NOMO-1 (cell line): Measurements from ENCODE around the gene CAB39L.
A peak's percentile ranks its signal among the peaks of the same experiment; 100 is the strongest.

Source experiments
- DNase-seq, 2 experiments: peaks; one replicate each; lab custom pipeline; 2025; ENCODE audit not compliant: unreplicated experiment in 2 of 2; lab: John Stamatoyannopoulos, UW

The CAB39L gene

GRCh38 chr13:49443357-49443703 is 534 bp downstream of the CAB39L start:
- DNase-seq = peak; percentile 29 to 55

DNA sequence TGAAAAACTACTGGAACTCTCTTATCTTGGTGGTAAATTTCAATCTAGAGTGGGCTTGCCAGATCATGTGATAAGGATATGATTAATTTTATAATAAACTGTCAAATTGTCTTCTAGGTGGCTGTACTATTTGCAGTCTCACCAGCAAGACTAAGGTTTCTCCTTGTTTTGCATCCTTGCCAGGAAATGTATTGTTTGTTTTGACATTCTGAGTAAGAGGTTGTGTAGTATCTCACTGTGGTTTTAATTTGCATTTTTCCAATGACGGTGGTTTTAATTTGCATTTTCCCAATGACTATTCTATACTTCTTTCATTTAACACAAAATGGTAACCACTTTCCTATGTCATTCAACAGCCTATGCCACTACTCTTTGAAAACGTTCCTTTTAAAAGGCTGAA is 2.0 kb downstream of the CAB39L start:
- no peak for DNase-seq

DNA sequence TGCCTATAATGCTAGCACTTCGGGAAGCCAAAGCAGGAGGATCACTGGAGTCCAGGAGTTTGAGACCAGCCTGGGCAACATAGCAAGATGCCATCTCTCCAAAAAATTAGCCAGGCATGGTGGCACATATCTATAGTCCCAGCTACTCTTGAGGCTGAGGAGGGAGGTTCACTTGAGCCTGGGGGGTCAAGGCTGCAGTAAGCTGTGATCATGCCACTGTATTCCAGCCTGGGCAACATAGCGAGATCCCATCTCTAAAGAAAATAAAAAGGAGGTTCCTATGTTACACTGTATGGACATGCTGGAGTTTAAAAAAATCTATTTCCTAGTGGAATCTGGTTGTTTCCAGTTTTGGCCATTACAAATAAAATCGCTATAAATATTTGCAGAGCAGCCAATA is 2.6 kb downstream of the CAB39L start:
- DNase-seq = no peak

DNA sequence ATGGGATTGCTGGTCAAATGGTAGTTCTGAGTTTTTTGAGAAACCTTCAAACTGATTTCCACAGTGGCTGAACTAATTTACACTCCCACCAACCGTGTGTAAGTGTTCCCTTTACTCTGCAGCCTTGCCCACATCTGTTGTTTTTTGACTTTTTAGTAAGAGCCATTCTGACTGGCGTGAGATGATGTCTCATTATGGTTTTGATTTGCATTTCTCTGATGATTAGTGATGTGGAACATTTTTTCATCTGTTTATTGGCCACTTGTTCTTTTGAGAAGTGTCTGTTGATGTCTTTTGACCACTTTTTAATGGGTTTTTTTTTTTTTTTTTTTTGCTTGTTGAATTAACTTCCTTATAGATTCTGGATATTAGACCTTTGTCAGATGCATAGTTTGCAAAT is 4.3 kb downstream of the CAB39L start:
- no peak for DNase-seq

- no peak for DNase-seq
Observed at GRCh38 chr13:49437705-49438104, 6.2 kb downstream of the CAB39L start.

DNA sequence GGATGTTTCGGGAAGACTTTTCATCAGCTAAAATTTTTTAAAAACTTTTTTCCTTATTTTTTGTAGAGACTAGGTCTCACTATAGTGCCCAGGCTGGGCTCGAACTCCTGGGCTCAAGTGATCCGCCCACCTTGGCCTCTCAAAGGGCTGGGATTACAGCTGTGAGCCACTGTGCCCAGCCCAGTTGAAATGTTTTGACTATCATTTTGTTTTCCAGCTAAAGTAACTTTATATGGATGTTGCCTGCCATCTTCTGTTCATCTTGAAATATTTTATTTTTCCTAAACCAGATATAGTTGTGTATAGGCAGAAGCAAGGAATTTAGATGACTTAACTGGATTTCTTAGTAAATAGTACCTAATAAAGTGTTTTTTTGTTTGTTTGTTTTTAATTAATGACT is 7.0 kb downstream of the CAB39L start:
- peak in 1 of 2 experiments; percentile 30 for DNase-seq

GRCh38 chr13:49435992-49436391 is 7.9 kb downstream of the CAB39L start:
- no peak for DNase-seq

DNA sequence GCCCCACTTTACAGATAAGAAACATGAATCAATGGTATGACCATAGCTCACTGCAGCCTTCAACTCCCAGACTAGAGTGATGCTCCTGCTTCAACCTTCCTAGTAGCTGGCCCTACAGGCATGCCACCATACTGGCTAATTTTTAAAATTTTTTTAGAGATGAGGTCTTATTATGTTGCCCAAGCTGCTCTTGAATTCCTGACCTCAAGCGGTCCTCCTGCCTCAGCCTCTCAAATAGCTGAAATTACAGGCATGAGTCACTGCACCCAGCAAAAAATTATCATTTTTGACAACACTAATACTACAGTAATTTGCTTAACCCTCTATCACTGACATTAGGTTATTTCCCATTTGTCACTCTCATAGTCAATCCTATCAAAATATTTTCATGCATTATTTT is 14.7 kb downstream of the CAB39L start:
- no peak for DNase-seq

DNA sequence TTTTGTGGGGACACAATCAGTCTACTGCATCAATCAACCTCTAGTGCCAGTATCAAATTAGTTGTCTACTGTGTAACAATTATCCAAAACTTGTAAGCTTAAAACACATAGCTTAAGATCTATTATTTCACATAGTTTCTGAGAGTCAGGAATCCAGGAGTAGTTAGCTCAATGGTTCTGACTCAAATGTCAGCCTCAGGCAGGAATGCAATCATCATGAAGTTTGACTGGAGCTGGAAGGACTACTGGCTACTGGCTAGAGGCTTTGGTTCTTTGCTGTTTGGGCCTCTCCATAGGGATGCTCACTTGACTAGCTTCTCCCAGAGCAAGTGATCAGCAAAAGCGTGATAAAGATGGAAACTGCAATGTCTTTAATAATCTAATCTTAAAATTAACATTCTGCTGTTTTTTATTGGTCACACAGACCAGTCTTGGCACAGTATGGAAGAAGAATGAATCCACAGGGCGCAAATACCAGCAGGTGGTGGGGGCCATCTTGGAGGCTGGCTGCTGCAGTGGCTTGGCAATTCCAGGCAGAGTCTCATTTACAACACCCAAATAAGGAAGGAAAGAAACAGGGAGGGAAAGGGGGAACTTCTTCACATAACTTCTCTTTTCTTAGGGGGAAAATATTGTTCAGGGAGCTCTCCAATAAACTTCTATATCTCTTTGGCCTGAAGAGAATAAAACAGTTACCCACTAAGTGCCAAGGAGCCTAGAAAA is 15.7 kb downstream of the CAB39L start:
- peak in 1 of 2 experiments; percentile 43 for DNase-seq

GRCh38 chr13:49424011-49424560 is 19.8 kb downstream of the CAB39L start:
- peak; percentile 63 to 90 for DNase-seq

- no peak for DNase-seq
Observed at GRCh38 chr13:49421391-49421790, 22.5 kb downstream of the CAB39L start.

GRCh38 chr13:49419276-49419675 is 24.6 kb downstream of the CAB39L start:
- no peak for DNase-seq

- DNase-seq = peak; percentile 47 to 79
Observed at GRCh38 chr13:49418206-49418605, 25.7 kb downstream of the CAB39L start.

GRCh38 chr13:49417161-49417560 is 26.7 kb downstream of the CAB39L start:
- no peak for DNase-seq

DNA sequence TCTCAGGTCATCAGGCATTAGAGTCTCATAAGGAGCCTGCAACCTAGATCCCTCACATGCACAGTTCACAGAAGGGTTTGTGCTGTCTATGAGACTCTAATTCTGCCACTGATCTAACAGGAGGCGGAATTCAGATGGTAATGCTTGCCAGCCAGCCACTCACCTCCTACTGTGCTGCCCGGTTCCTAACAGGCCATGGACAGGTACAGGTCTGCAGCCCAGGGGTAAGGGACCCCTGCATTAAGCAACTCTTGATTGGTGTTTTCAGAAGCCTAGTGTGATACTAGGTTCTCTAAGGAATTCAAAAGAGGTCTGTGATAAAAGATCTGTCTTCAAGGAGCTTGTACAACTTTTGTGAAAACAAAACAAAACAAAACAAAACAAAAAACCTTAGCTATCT is 31.1 kb downstream of the CAB39L start:
- no peak for DNase-seq

- no peak for DNase-seq
Observed at GRCh38 chr13:49411353-49411752, 32.5 kb downstream of the CAB39L start.

DNA sequence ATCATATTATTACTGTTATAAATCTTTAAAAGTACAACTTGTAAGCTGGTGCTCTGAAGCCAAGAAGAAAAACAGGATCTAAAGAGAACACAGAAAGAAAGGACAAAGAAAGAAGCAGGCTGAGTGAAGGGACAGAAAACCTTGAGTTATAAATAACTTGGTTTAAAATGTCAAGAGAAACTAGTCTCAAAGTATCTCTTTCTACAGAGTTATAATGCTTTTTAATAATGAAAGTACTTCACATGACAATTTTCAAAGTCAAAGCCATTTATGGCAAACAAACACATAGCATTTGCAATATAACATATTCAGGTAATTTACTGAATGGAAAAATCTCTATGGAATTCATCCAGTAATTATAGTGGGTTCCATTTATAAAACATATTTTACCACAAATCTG is 33.4 kb downstream of the CAB39L start:
- DNase-seq = no peak

GRCh38 chr13:49410006-49410405 is 33.9 kb downstream of the CAB39L start:
- DNase-seq = no peak

DNA sequence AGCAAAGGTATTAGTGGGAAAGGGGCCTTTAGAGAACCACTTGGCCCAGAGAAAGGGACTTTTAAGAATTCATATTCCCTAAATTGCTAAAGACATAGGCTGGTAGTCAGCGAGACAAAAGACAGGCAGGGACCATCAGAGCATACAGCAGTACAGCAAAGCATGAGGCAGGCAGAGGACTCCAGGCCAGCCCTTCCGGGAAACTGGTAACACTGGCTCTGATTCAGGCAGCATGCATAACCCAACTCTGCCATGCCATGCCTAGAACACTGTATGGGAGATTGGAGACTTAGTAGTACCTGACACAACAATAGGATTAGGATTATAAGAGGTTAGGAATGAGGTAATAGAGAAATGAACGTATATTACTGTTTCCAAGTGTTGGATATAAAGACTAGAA is 34.9 kb downstream of the CAB39L start:
- no peak for DNase-seq

DNA sequence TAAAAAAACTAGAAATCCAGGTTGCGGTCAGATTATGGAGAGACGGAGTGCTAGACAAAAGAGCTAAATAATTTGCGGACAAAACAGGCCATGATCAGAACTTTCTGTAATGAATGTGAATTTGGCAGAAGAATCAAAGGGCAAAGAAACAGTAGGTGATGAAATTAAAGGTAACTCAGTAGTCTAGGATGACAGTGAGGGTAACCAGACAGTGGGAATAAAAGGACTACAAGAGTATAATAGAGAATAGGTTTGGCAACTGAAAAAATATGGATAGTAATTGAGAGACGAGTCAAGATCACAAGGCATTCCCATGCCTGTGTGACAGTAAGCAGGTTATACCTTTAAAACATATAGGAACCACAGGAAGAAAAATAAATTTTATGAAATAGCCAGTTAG is 35.9 kb downstream of the CAB39L start:
- no peak for DNase-seq

GRCh38 chr13:49407068-49407467 is 36.8 kb downstream of the CAB39L start:
- DNase-seq = no peak

GRCh38 chr13:49404703-49405020 is 39.2 kb downstream of the CAB39L start:
- no peak for DNase-seq
